GM12878 (cell line): ENCODE results near the gene NXNL1. TPM values are rescaled to one million over a fixed set of nuclear protein-coding genes. Genes with fewer than 3 reads are reported as not detected.

Experiments
- ATAC-seq: fragments of 200-7000 bp; cut with Tn5 transposase; 3 replicates; pipeline ENCODE4 v1.9.1; 2020; ENCODE audit warnings: mild to moderate bottlenecking, moderate library complexity
- BruUV-seq: library from RNA; stranded (reverse); fragments of 400-500 nt; replicated peaks from 2 replicates; lab custom pipeline; 2021; lab: Mats Ljungman, UMichigan
- CTCF ChIA-PET: fragments of 300-600 bp; sonication (Branson Sonifier 250); formaldehyde crosslinking; extraction: SDS; loops from one replicate; lab custom pipeline; 2021; ENCODE audit warnings: inconsistent platforms; lab: Yijun Ruan, JAX
- POLR2A ChIA-PET: fragments of 350-600 bp; formaldehyde crosslinking; extraction: SDS; loops from one replicate; lab custom pipeline; 2021; ENCODE audit warnings: inconsistent platforms; lab: Charles Lee
- RAD21 ChIA-PET: fragments of 300-600 bp; sonication (Branson Sonifier 250); formaldehyde crosslinking; loops from one replicate; lab custom pipeline; 2023; ENCODE audit warnings: antibody characterized with exemption; ENCODE audit not compliant: unreplicated experiment; lab: Charles Lee
- SMC1A ChIA-PET: fragments of 300-600 bp; sonication (Branson Sonifier 250); formaldehyde crosslinking; loops from one replicate; lab custom pipeline; 2023; ENCODE audit not compliant: unreplicated experiment, uncharacterized antibody; lab: Charles Lee
- DNase-seq: peaks from one replicate; pipeline ENCODE4 v3.0.0-alpha.2; 2011; ENCODE audit warnings: low read depth, low spot score
- FAIRE-seq: peaks from 3 replicates; lab custom pipeline; 2011; peaks lifted over from hg19 to GRCh38; lab: Jason Lieb, UNC
- H2AFZ ChIP-seq: 2 replicates; pipeline ENCODE4 v1.6.0; 2011; ENCODE audit warnings: low read depth, low read length, control low read depth; ENCODE audit not compliant: control insufficient read depth
- H3K27ac ChIP-seq: 2 replicates; pipeline ENCODE4 v1.5.1; 2011; ENCODE audit warnings: control low read depth; ENCODE audit not compliant: control insufficient read depth, insufficient read depth
- H3K27me3 ChIP-seq, 2 experiments: replicated peaks in 1 of 2; 2 replicates each; pipeline versions ENCODE4 v1.6.0 to v1.6.1; 2011; ENCODE audit warnings: low read length in 1 of 2; ENCODE audit not compliant: control insufficient read depth in 2 of 2, insufficient read depth in 2 of 2
- H3K36me3 ChIP-seq, 2 experiments: 2 replicates each; pipeline ENCODE4 v1.5.1; 2011; ENCODE audit warnings: low read length in 1 of 2; ENCODE audit not compliant: control insufficient read depth in 2 of 2, insufficient read depth in 2 of 2
- H3K4me1 ChIP-seq: 2 replicates; pipeline ENCODE4 v1.6.1; 2011; ENCODE audit warnings: mild to moderate bottlenecking, low read length, moderate library complexity, mixed read lengths; ENCODE audit not compliant: control insufficient read depth, insufficient read depth
- H3K4me2 ChIP-seq: 2 replicates; pipeline ENCODE4 v1.6.0; 2011; ENCODE audit warnings: control low read depth; ENCODE audit not compliant: control insufficient read depth, insufficient read depth
- H3K4me3 ChIP-seq: fragments of 200-600 bp; sonication (generic); 2 replicates; pipeline ENCODE4 v1.5.1; 2016
- H3K79me2 ChIP-seq: 2 replicates; pipeline ENCODE4 v1.6.0; 2011; ENCODE audit warnings: low read length; ENCODE audit not compliant: control insufficient read depth, insufficient read depth
- H3K9ac ChIP-seq: 2 replicates; pipeline ENCODE4 v1.8.0; 2011; ENCODE audit warnings: low read length, control low read depth, mixed read lengths; ENCODE audit not compliant: control insufficient read depth, insufficient read depth
- H3K9me3 ChIP-seq: replicated peaks from 3 replicates; pipeline ENCODE4 v1.5.1; 2011; ENCODE audit warnings: mild to moderate bottlenecking, low read length; ENCODE audit not compliant: control insufficient read depth, insufficient read depth
- H4K20me1 ChIP-seq: 2 replicates; pipeline ENCODE4 v1.6.0; 2011; ENCODE audit not compliant: control insufficient read depth, insufficient read depth
- BMI1 ChIP-seq: fragments of 450-650 bp; IDR thresholded peaks from 2 replicates; pipeline ENCODE4 v1.6.1; 2016; ENCODE audit warnings: mild to moderate bottlenecking, moderate library complexity, borderline replicate concordance
- CBFB ChIP-seq: IDR thresholded peaks from 2 replicates; pipeline ENCODE4 v1.6.1; 2016; ENCODE audit warnings: antibody characterized with exemption, low read depth
- CBX5 ChIP-seq: sonication (generic); IDR thresholded peaks from 2 replicates; pipeline ENCODE4 v1.6.1; 2016; ENCODE audit warnings: low read depth, moderate library complexity, mild to moderate bottlenecking, inconsistent platforms
- FOS ChIP-seq: IDR thresholded peaks from 3 replicates; pipeline ENCODE4 v1.6.1; 2011; ENCODE audit warnings: borderline replicate concordance; ENCODE audit not compliant: insufficient read length; ENCODE audit errors: extremely low read depth
- IKZF2 ChIP-seq, 2 experiments: fragments of 450-650 bp; IDR thresholded peaks; 2 replicates each; pipeline ENCODE4 v1.6.1; 2017; ENCODE audit warnings: mild to moderate bottlenecking in 2 of 2, moderate library complexity in 2 of 2
- NFYB ChIP-seq: IDR thresholded peaks from 2 replicates; pipeline ENCODE4 v1.6.1; 2011; ENCODE audit warnings: low read depth, mild to moderate bottlenecking, low read length, improper control_type of control experiment, moderate library complexity; ENCODE audit not compliant: insufficient read depth
- YY1 ChIP-seq: IDR thresholded peaks from 2 replicates; pipeline ENCODE4 v1.6.1; 2011; ENCODE audit warnings: low read depth, mild to moderate bottlenecking, low read length
- ZBTB4 ChIP-seq: fragments of 450-650 bp; formaldehyde crosslinking; IDR thresholded peaks from 2 replicates; pipeline ENCODE4 v1.4.0; 2022; ENCODE audit warnings: mild to moderate bottlenecking, moderate library complexity
- ZNF24 ChIP-seq: fragments of 450-650 bp; IDR thresholded peaks from 2 replicates; pipeline ENCODE4 v1.6.1; 2017; ENCODE audit warnings: antibody characterized with exemption, mild to moderate bottlenecking
- WGBS: methylation state at CpG from one replicate; pipeline ENCODE4 v1.1.6; 2016; ENCODE audit warnings: low lambda C conversion rate; ENCODE audit not compliant: insufficient replicate concordance, insufficient coverage; ENCODE audit errors: missing lambda C conversion rate; 5-methylcytosine and 5-hydroxymethylcytosine counted together
- in situ Hi-C: fragments of 300-500 bp; cut with MboI; formaldehyde crosslinking; loops from 9 replicates; pipeline ENCODE4 v1.14.3; 2018; ENCODE audit warnings: mixed read lengths
- intact Hi-C: fragments of 100-400 bp; cut with micrococcal nuclease; formaldehyde crosslinking; loops from one replicate; pipeline ENCODE4 v1.14.2; 2022; ENCODE audit not compliant: unreplicated experiment
- polyA plus RNA-seq, 11 experiments: library from polyadenylated mRNA; depleted of rRNA in 4 of 11; unstranded in 6 of 11; stranded (reverse) in 5 of 11; fragments of >200 nt; fragmentation: Nextera tagmentation in 4 of 11; fragmentation: Illumina TruSeq in 1 of 11; extraction: Ambion mirVana in 4 of 11; extraction: Trizol in 1 of 11; gene quantifications; 1 replicate in 1 of 11; 2 replicates in 10 of 11; pipeline versions ENCODE4 v1.2.1 to v1.2.3, GENCODE V29; 2011 to 2016; ENCODE audit warnings: inconsistent platforms in 2 of 11, missing spikeins in 2 of 11, low read depth in 1 of 11
- total RNA-seq, 4 experiments: library from RNA; depleted of rRNA in 3 of 4; stranded (reverse); fragments of >200 nt in 3 of 4; fragmentation: Illumina TruSeq in 1 of 4; extraction: Trizol in 1 of 4; gene quantifications; 2 replicates each; pipeline versions ENCODE4 v1.2.1 to v1.2.3, GENCODE V29; 2013 to 2021

NXNL1 gene
- total and polyA plus RNA-seq, 10 of the 15 experiments (the other 5 are each of a cell fraction or from before 2014, with no cell fraction given) = not detected

- TF ChIP-seq ZBTB4 (CRISPR knock-in tag) = no peak
- no peak for TF ChIP-seq CBX5
- TF ChIP-seq FOS = no peak
- no peak for TF ChIP-seq CBFB
- TF ChIP-seq NFYB = no peak
- no peak for TF ChIP-seq BMI1
- no peak for TF ChIP-seq YY1
Observed at GRCh38 chr19:17483605-17484002, 22.9 kb upstream of the NXNL1 start (continued).

- BruUV-seq = no TSS peak
- WGBS = 51% methylated on average over 3 of the region's 3 CpGs
- H4K20me1 ChIP-seq = no peaks in the 10 kb centered on the region
- ChIA-PET RAD21 (no interaction called here), SMC1A (no interaction called here), POLR2A (no interaction called here), CTCF (interaction anchor here (0.9 to 1.4 kb wide), 3 partner anchors 13 to 97 kb away, joined by 3 to 5 read pairs (median 4); no protein-coding TSS in a partner anchor)
- in situ Hi-C loops (no loop called here), intact Hi-C loops (no loop called here)
- H3K9ac ChIP-seq = no peak overlapping the region
- ATAC-seq (no peak), DNase-seq (no peak), FAIRE-seq (no peak)
- no peak for TF ChIP-seq IKZF2 (IDR thresholded peaks at IDR 0.05)
- peak; percentile 98 for TF ChIP-seq ZNF24
- H3K36me3 ChIP-seq = no peaks in the 10 kb centered on the region
- H3K27me3 ChIP-seq = no peaks in the 10 kb centered on the region
- H2AFZ ChIP-seq = no peak overlapping the region
- no peaks in the 10 kb centered on the region for H3K4me1 ChIP-seq
- H3K79me2 ChIP-seq = no peaks in the 10 kb centered on the region
- H3K27ac ChIP-seq = no peak overlapping the region
- no peak overlapping the region for H3K4me2 ChIP-seq
- H3K4me3 ChIP-seq = no peak overlapping the region
- H3K9me3 ChIP-seq = no peaks in the 10 kb centered on the region
Observed at GRCh38 chr19:17482877-17483604, 22.3 kb upstream of the NXNL1 start.
